Amniotic epithelial cell (primary cell): ENCODE results near the gene LCA5.
"Not testable (repeated sequence)": the region's sequence is repeated elsewhere in the genome, so short reads cannot be mapped to it uniquely, and the experiment has no call there.

ENCODE experiments used
- DNase-seq: peaks from one replicate; pipeline ENCODE4 v3.0.0-alpha.2; 2010; ENCODE audit warnings: low read depth

LCA5 gene

GRCh38 chr6:79466207-79466834, 70.9 kb downstream of the LCA5 start:
- DNase-seq: peak; percentile 44

DNA sequence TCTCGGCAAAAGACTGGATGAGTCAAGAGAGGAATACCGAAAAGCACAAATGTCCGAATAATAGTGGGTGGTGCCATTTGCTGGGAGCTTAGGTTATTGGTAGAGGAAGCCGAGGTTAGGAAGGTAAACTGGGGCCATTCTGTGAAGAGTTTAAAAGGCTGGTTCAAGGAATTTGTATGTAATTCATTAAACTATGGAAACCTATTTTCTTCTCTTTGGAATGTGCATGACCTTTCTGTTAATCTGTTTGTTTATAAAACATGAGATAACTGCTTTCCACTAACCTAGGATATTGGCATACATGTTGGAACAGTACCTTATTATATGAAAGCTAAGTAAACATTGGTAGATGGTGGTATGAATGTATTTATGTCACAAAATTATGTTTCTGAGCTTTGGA, 71.8 kb downstream of the LCA5 start:
- peak; percentile 40 for DNase-seq

- DNase-seq: no peak
Measured at GRCh38 chr6:79463621-79464050, 73.6 kb downstream of the LCA5 start.

DNA sequence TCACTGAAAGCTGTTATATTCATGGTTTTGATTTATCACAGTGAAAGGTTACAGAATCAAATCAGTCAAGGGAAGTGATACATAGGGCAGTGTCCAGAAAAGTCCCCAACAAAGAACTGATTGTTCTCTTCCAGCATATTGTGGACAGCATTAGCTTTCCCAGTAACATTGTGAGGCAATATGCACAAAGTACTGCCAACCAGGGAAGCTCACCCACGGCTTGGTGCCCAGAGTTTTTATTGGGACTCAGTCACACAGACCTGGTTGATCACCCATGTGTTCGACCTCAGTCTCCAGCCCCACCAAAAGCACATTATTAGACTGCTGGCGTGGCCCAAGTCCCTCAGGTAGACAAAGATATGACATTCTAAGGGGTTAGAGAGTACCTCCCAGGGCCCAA, 76.0 kb downstream of the LCA5 start:
- no peak for DNase-seq

GRCh38 chr6:79455446-79455845, 81.8 kb downstream of the LCA5 start:
- DNase-seq: no peak

DNA sequence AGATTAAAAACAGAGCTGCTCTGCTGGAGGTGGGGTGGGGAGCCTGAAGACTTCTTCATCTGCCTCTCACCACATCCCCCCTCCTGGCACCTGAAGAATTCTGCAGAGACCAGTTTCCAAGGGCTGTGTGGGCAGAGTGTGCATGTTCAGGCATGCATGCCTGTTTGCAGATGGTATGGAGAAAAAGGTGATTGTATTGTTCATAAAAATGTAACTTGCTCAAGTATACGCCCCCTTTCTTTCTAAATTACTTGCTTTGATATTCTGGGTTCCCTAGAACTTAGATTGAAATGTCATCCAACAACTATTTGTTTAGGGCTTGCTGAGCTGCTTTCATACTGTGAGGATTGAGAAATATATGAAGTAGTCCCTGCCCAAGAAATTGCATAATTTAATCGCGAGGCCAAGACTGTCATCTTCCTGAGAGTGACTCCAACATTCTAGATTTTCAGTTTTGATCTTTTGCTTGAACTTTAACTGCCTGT, 83.6 kb downstream of the LCA5 start:
- peak; percentile 63 for DNase-seq

GRCh38 chr6:79450984-79451383, 86.2 kb downstream of the LCA5 start:
- DNase-seq: no peak

DNA sequence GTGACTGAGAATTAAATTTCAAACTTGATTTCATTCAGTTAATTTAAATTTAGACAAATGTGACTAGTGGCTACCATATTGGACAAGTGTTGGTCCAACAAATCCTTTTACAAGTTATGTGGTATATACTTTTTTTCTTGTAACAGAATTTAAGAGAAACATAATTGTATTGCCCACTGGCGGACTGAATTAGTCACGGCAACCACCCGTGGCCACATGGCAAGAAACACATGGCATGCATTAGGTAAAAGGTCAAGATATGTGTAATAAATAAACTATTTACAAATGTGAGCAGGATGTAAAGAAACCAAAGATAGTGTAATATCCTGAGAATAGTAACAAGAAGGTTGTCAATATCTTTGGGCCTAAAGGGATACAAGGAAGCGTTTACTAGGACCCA, 91.2 kb downstream of the LCA5 start:
- no peak for DNase-seq

- DNase-seq: not testable (repeated sequence)
Measured at GRCh38 chr6:79443876-79444275, 93.4 kb downstream of the LCA5 start.

- no peak for DNase-seq
Measured at GRCh38 chr6:79441192-79441591, 96.0 kb downstream of the LCA5 start.

- DNase-seq: no peak
Measured at GRCh38 chr6:79440598-79440997, 96.6 kb downstream of the LCA5 start.

- DNase-seq: no peak
Measured at GRCh38 chr6:79438030-79438429, 99.2 kb downstream of the LCA5 start.

DNA sequence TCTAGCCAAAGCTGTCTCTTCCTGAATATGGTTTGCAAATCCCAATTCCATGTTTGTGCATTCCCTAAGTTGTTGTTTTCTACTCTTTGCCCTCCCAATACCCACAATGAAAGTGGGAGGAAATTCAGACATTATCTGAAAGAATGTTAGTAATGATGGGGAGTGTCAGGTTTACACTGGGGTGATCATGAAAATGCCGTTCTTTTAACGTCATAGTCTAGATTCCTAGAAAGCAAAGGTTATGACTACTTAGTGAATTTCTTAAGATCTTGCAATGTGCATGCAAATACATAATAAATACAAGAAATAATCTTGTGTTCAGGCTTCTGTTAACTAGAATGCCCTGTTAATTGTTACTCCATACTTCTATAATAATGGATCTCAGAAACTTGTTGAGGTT, 101.0 kb downstream of the LCA5 start:
- peak; percentile 94 for DNase-seq

DNA sequence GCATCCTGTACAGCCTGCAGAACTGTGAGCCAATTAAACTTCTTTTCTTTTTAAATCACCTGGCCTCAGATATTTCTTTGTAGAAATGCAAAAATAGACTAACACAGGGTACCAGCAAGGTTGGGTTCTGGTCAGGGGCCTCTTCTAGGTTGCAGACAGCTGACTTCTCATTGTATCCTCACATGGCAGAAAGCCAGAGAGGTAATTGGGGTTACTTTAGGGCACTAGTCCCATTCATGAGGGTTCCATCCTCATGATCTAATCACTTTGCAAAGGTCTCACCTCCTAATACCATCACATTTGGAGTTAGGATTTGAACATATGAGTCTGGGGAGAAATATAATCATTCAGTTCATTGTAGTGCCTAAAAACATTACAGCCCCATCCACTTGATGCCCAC, 101.5 kb downstream of the LCA5 start:
- no peak for DNase-seq
